Mononuclear cell (primary cell): ENCODE results near the gene TTLL13. TPM values are rescaled to one million over a fixed set of nuclear protein-coding genes. Genes with fewer than 3 reads are reported as not detected.
"Not testable (repeated sequence)": the region's sequence is repeated elsewhere in the genome, so short reads cannot be mapped to it uniquely, and the experiment has no call there.

Experiments used
- H3K27me3 ChIP-seq: 2 replicates; pipeline ENCODE4 v1.6.0; 2011; ENCODE audit warnings: low read length, control low read depth; ENCODE audit not compliant: insufficient read depth
- H3K4me1 ChIP-seq: 2 replicates; pipeline ENCODE4 v1.5.1; 2011; ENCODE audit warnings: mild to moderate bottlenecking, low read length, control low read depth; ENCODE audit not compliant: insufficient read depth
- H3K4me3 ChIP-seq: 2 replicates; pipeline ENCODE4 v1.5.1; 2011; ENCODE audit warnings: mild to moderate bottlenecking, low read length, moderate library complexity
- H3K9me3 ChIP-seq: 2 replicates; pipeline ENCODE4 v1.5.1; 2011; ENCODE audit warnings: low read depth, mild to moderate bottlenecking, control low read depth, low read length
- total RNA-seq: library from RNA; depleted of rRNA; stranded (reverse); fragments of >200 nt; gene quantifications from one replicate; pipeline ENCODE4 v1.2.3, GENCODE V29; 2012

Gene TTLL13
- total RNA-seq, 1 donor, result 0.31 TPM

- no peaks in the 10 kb centered on the region for H3K9me3 ChIP-seq
- peaks cover 11% of the 10 kb centered on the region for H3K4me1 ChIP-seq
- H3K4me3 ChIP-seq, result no peak overlapping the region
- no peaks in the 10 kb centered on the region for H3K27me3 ChIP-seq
Observed at GRCh38 chr15:90300988-90301706, 51.8 kb downstream of the TTLL13 start.

GRCh38 chr15:90301707-90302300 is 52.4 kb downstream of the TTLL13 start:
- Histone ChIP-seq H3K4me1 (peaks cover 17% of the 10 kb centered on the region), H3K27me3 (no peaks in the 10 kb centered on the region), H3K4me3 (no peak overlapping the region), H3K9me3 (no peaks in the 10 kb centered on the region)

- not testable (repeated sequence) for H3K9me3 ChIP-seq, H3K27me3 ChIP-seq, H3K4me3 ChIP-seq
- H3K4me1 ChIP-seq, result peaks cover 18% of the 10 kb centered on the region
Observed at GRCh38 chr15:90305355-90305754, 56.0 kb downstream of the TTLL13 start.

- Histone ChIP-seq H3K4me1 (peaks cover 17% of the 10 kb centered on the region), H3K4me3 (no peak overlapping the region), H3K27me3 (no peaks in the 10 kb centered on the region), H3K9me3 (no peaks in the 10 kb centered on the region)
Observed at GRCh38 chr15:90305932-90306331, 56.6 kb downstream of the TTLL13 start.

GRCh38 chr15:90306560-90306959 is 57.2 kb downstream of the TTLL13 start:
- H3K9me3 ChIP-seq, result no peaks in the 10 kb centered on the region
- no peak overlapping the region for H3K4me3 ChIP-seq
- no peaks in the 10 kb centered on the region for H3K27me3 ChIP-seq
- H3K4me1 ChIP-seq, result peaks cover 12% of the 10 kb centered on the region

GRCh38 chr15:90307661-90308060 is 58.3 kb downstream of the TTLL13 start:
- Histone ChIP-seq H3K4me3 (no peak overlapping the region), H3K27me3 (no peaks in the 10 kb centered on the region), H3K4me1 (peaks cover 12% of the 10 kb centered on the region), H3K9me3 (no peaks in the 10 kb centered on the region)

GRCh38 chr15:90309020-90309419 is 59.7 kb downstream of the TTLL13 start:
- H3K4me1 ChIP-seq, result peaks cover 12% of the 10 kb centered on the region
- no peak overlapping the region for H3K4me3 ChIP-seq
- no peaks in the 10 kb centered on the region for H3K9me3 ChIP-seq
- H3K27me3 ChIP-seq, result no peaks in the 10 kb centered on the region

Other genes with a start within 250 kb of the TTLL13 start
- 9.1 TPM for gene ZNF710, start 248.2 kb upstream of the TTLL13 start, total RNA-seq
- 44.6 TPM for gene IDH2, start 147.1 kb upstream of the TTLL13 start, total RNA-seq
- 7.9 TPM for gene SEMA4B, start 48.2 kb upstream of the TTLL13 start, total RNA-seq
- 33.2 TPM for gene CIB1, start 15.6 kb upstream of the TTLL13 start, total RNA-seq
- 3.7 TPM for gene GDPGP1, start 15.3 kb upstream of the TTLL13 start, total RNA-seq
- gene NGRN, start 16.1 kb downstream of the TTLL13 start, total RNA-seq, result 36.2 TPM
- under 0.01 TPM for gene ZNF774, start 102.7 kb downstream of the TTLL13 start, total RNA-seq
- gene IQGAP1, start 138.7 kb downstream of the TTLL13 start, total RNA-seq, result 116 TPM